Measurements from ENCODE around the gene CD1C.

GRCh38 chr1:158328426-158328825 lies 38.7 kb downstream of the CD1C start:
- TF ChIP-seq CTCF (optimal IDR thresholded peaks at IDR 0.05 in 1 of 3, IDR thresholded peaks at IDR 0.05 in 1 of 3, conservative IDR thresholded peaks at IDR 0.05 in 1 of 3; ENCODE audit: extremely low read depth in 1 of 3, insufficient read depth in 2 of 3, low read length in 3 of 3) (no peak), EZH2 (IDR thresholded peaks at IDR 0.05; ENCODE audit: low read length) (no peak)

Measured in keratinocyte (primary cell).